Measurements from ENCODE around the gene STRN. TPM values are rescaled to one million over a fixed set of nuclear protein-coding genes. Genes with fewer than 3 reads are reported as not detected.

The STRN gene
- total RNA-seq, 1 donor from 2014 or later: 26.1 TPM

DNA sequence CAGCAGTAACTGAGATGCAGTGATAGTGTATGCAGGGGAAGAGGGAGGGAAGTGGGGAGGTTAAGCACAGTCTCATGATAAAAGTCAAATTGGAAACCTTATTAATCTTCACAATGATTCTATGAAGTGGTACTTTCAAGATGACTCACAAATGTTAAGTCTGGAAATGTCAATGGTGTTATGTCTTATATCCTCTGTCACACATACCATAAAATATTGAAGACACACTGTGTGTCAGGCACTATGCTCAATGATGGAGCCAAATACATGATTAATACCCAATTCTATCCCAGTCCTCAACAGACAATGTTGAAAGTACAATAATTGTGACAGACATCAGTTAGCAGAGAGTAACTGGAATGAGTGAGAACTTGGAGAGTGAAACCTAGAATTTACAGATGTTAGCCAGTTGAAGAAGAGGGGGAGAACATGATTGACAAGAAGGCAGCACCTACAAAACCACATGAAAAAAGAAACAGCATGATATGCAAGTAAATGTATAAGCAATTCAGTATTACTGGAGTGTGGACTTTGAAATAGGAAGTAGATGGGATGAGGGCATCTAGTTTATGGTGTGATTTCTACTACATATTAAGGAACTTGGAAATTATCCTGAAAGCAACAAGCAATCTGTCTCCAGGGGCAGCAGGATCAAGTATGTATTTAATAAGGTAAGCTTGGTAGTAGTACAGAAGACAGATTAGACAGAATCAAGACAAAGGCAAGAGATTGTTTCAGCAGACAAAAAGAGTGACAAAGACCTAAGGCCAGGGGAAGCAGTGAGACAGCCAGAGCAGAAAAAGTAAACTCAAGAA is 107.6 kb downstream of the STRN start:
- no peak overlapping the region for H3K4me3 Mint-ChIP-seq
- DNase-seq (ENCODE audit: extremely low spot score, unreplicated experiment): no peak
- H3K27me3 Mint-ChIP-seq: no peaks in the 10 kb centered on the region
- peaks cover 26% of the 10 kb centered on the region for H3K36me3 Mint-ChIP-seq
- no peaks in the 10 kb centered on the region for H3K9me3 Mint-ChIP-seq
- no peak for TF ChIP-seq CTCF (conservative IDR thresholded peaks at IDR 0.05)
- no peak overlapping the region for H3K27ac Mint-ChIP-seq
- no peaks in the 10 kb centered on the region for H3K4me1 Mint-ChIP-seq (ENCODE audit: unreplicated experiment)

GRCh38 chr2:36857713-36858112 is 108.6 kb downstream of the STRN start:
- H3K27me3 Mint-ChIP-seq: no peaks in the 10 kb centered on the region
- H3K4me3 Mint-ChIP-seq: no peak overlapping the region
- no peaks in the 10 kb centered on the region for H3K4me1 Mint-ChIP-seq (ENCODE audit: unreplicated experiment)
- H3K27ac Mint-ChIP-seq: no peak overlapping the region
- peaks cover 18% of the 10 kb centered on the region for H3K36me3 Mint-ChIP-seq
- DNase-seq (ENCODE audit: extremely low spot score, unreplicated experiment): no peak
- no peak for TF ChIP-seq CTCF (conservative IDR thresholded peaks at IDR 0.05)
- no peaks in the 10 kb centered on the region for H3K9me3 Mint-ChIP-seq

- Mint-ChIP-seq H3K27ac (no peak overlapping the region), H3K4me3 (no peak overlapping the region), H3K27me3 (no peaks in the 10 kb centered on the region), H3K4me1 (ENCODE audit: unreplicated experiment) (no peaks in the 10 kb centered on the region), H3K36me3 (peaks cover 27% of the 10 kb centered on the region), H3K9me3 (no peaks in the 10 kb centered on the region)
- DNase-seq (ENCODE audit: extremely low spot score, unreplicated experiment): no peak
- TF ChIP-seq CTCF (conservative IDR thresholded peaks at IDR 0.05): no peak
Observed at GRCh38 chr2:36855429-36855828, 110.9 kb downstream of the STRN start.

DNA sequence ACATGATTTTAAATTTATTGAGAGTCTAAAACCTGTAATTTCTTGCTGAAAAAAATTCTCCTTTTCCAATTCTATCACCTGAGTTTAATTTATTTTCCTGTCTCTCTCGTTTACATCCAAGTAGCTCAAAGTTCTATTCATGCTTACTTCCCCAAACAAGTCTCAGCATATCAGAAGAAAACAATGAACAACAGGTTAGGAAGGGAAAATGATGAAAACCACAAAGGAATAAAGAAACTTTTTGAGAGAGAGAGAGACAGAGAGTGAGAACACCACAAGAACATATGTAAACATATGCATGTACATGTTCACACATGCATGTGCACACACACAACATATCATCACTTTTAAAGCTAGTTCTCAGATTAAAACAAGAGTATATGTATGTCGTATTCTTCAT is 112.1 kb downstream of the STRN start:
- no peak for TF ChIP-seq CTCF (conservative IDR thresholded peaks at IDR 0.05)
- no peak overlapping the region for H3K4me3 Mint-ChIP-seq
- H3K4me1 Mint-ChIP-seq (ENCODE audit: unreplicated experiment): no peaks in the 10 kb centered on the region
- DNase-seq (ENCODE audit: extremely low spot score, unreplicated experiment): no peak
- H3K27ac Mint-ChIP-seq: no peak overlapping the region
- H3K27me3 Mint-ChIP-seq: no peaks in the 10 kb centered on the region
- H3K36me3 Mint-ChIP-seq: peaks cover 23% of the 10 kb centered on the region
- H3K9me3 Mint-ChIP-seq: no peaks in the 10 kb centered on the region

- Mint-ChIP-seq H3K27ac (no peak overlapping the region), H3K36me3 (peaks cover 26% of the 10 kb centered on the region), H3K9me3 (no peaks in the 10 kb centered on the region), H3K4me3 (no peak overlapping the region), H3K27me3 (no peaks in the 10 kb centered on the region), H3K4me1 (ENCODE audit: unreplicated experiment) (no peaks in the 10 kb centered on the region)
- no peak for DNase-seq (ENCODE audit: extremely low spot score, unreplicated experiment)
- no peak for TF ChIP-seq CTCF (conservative IDR thresholded peaks at IDR 0.05)
Observed at GRCh38 chr2:36849265-36849664, 117.1 kb downstream of the STRN start.
